NOMO-1 treated with dmso at 0.1 percent for 144 hours (cell line): ENCODE results near the gene MAP3K3.

Experiments
- DNase-seq: peaks from one replicate; lab custom pipeline; 2025; ENCODE audit not compliant: unreplicated experiment; lab: John Stamatoyannopoulos, UW

The MAP3K3 gene

GRCh38 chr17:63621684-63622573 lies at the start of gene MAP3K3:
Gene MAP3K3 (plus strand): TSS chr17:63622417. CDS start chr17:63622760, 343 bp downstream.
- DNase-seq: peak; percentile 100

GRCh38 chr17:63573634-63574033 lies 48.6 kb upstream of the MAP3K3 start:
- DNase-seq: no peak

- no peak for DNase-seq
Measured at GRCh38 chr17:63578027-63578768, 44.0 kb upstream of the MAP3K3 start.

GRCh38 chr17:63578769-63579111 lies 43.5 kb upstream of the MAP3K3 start:
- no peak for DNase-seq

GRCh38 chr17:63579633-63580032 lies 42.6 kb upstream of the MAP3K3 start:
- DNase-seq: no peak

- no peak for DNase-seq
Measured at GRCh38 chr17:63587770-63588169, 34.4 kb upstream of the MAP3K3 start.

GRCh38 chr17:63588797-63589196 lies 33.4 kb upstream of the MAP3K3 start:
- DNase-seq: no peak

GRCh38 chr17:63589646-63590045 lies 32.6 kb upstream of the MAP3K3 start:
- DNase-seq: no peak

- DNase-seq: no peak
Measured at GRCh38 chr17:63592797-63593196, 29.4 kb upstream of the MAP3K3 start.

GRCh38 chr17:63595132-63595531 lies 27.1 kb upstream of the MAP3K3 start:
- no peak for DNase-seq

- DNase-seq: no peak
Measured at GRCh38 chr17:63596856-63597586, 25.2 kb upstream of the MAP3K3 start.

- no peak for DNase-seq
Measured at GRCh38 chr17:63598281-63598680, 23.9 kb upstream of the MAP3K3 start.

GRCh38 chr17:63600569-63601438 lies 21.4 kb upstream of the MAP3K3 start, which contains the start of gene TACO1:
Gene TACO1 (plus strand): TSS chr17:63600895. CDS start chr17:63601084, 189 bp downstream.
- DNase-seq: peak; percentile 67

GRCh38 chr17:63601439-63602371 lies 20.5 kb upstream of the MAP3K3 start:
- no peak for DNase-seq

GRCh38 chr17:63609816-63610573 lies 12.2 kb upstream of the MAP3K3 start:
- no peak for DNase-seq

GRCh38 chr17:63610854-63611253 lies 11.4 kb upstream of the MAP3K3 start:
- no peak for DNase-seq

- no peak for DNase-seq
Measured at GRCh38 chr17:63611354-63611753, 10.9 kb upstream of the MAP3K3 start.

- no peak for DNase-seq
Measured at GRCh38 chr17:63613663-63614062, 8.6 kb upstream of the MAP3K3 start.

GRCh38 chr17:63621229-63621683 lies 961 bp upstream of the MAP3K3 start:
- DNase-seq: no peak
